H9 (cell line): ENCODE results near the gene MAP2. TPM values are rescaled to one million over a fixed set of nuclear protein-coding genes. Genes with fewer than 3 reads are reported as not detected.

Experiments used
- DNase-seq: peaks from one replicate; pipeline ENCODE4 v3.0.0-alpha.2; 2017
- H2AFZ ChIP-seq: one replicate; pipeline ENCODE4 v1.6.1; 2013; ENCODE audit warnings: mild to moderate bottlenecking, low read length, control low read depth, moderate library complexity
- H2AK5ac ChIP-seq: 2 replicates; pipeline ENCODE4 v1.6.1; 2013; ENCODE audit warnings: low read length, control low read depth, mixed read lengths; ENCODE audit not compliant: insufficient read length
- H2BK120ac ChIP-seq: one replicate; pipeline ENCODE4 v1.6.1; 2013; ENCODE audit warnings: low read depth, mild to moderate bottlenecking, low read length, control low read depth, inconsistent platforms; ENCODE audit not compliant: poor library complexity, severe bottlenecking
- H2BK12ac ChIP-seq: 2 replicates; pipeline ENCODE4 v1.6.1; 2013; ENCODE audit warnings: low read length, control low read depth, mixed read lengths, low read depth; ENCODE audit not compliant: insufficient read length
- H2BK15ac ChIP-seq: 2 replicates; pipeline ENCODE4 v1.6.1; 2013; ENCODE audit warnings: low read depth, low read length, control low read depth
- H2BK20ac ChIP-seq: one replicate; pipeline ENCODE4 v1.6.1; 2013; ENCODE audit warnings: low read depth, mild to moderate bottlenecking, low read length, control low read depth, inconsistent platforms; ENCODE audit not compliant: poor library complexity, severe bottlenecking
- H2BK5ac ChIP-seq: 2 replicates; pipeline ENCODE4 v1.6.1; 2013; ENCODE audit warnings: low read length, control low read depth, mixed read lengths; ENCODE audit not compliant: insufficient read length
- H3K14ac ChIP-seq: 2 replicates; pipeline ENCODE4 v1.6.1; 2013; ENCODE audit warnings: low read length, control low read depth; ENCODE audit not compliant: insufficient read depth
- H3K18ac ChIP-seq: 2 replicates; pipeline ENCODE4 v1.6.1; 2013; ENCODE audit warnings: low read depth, mild to moderate bottlenecking, mixed read lengths, low read length, control low read depth; ENCODE audit not compliant: insufficient read length
- H3K23ac ChIP-seq: 2 replicates; pipeline ENCODE4 v1.6.1; 2013; ENCODE audit warnings: low read length, control low read depth, mixed read lengths, low read depth; ENCODE audit not compliant: insufficient read length
- H3K23me2 ChIP-seq: 2 replicates; pipeline ENCODE4 v1.6.1; 2013; ENCODE audit warnings: low read depth, mild to moderate bottlenecking, mixed read lengths, low read length, control low read depth; ENCODE audit not compliant: insufficient read length, poor library complexity, severe bottlenecking
- H3K27ac ChIP-seq: 2 replicates; pipeline ENCODE4 v1.5.1; 2013; ENCODE audit warnings: low read length, control low read depth, mixed read lengths, low read depth; ENCODE audit not compliant: insufficient read length
- H3K27me3 ChIP-seq: 2 replicates; pipeline ENCODE4 v1.6.1; 2013; ENCODE audit warnings: low read length, control low read depth, inconsistent platforms; ENCODE audit not compliant: insufficient read depth
- H3K4ac ChIP-seq: 2 replicates; pipeline ENCODE4 v1.6.1; 2013; ENCODE audit warnings: low read depth, mild to moderate bottlenecking, control low read depth, inconsistent platforms, low read length, moderate library complexity
- H3K4me1 ChIP-seq: 2 replicates; pipeline ENCODE4 v1.6.1; 2013; ENCODE audit warnings: low read length, control low read depth, inconsistent platforms; ENCODE audit not compliant: insufficient read depth
- H3K4me2 ChIP-seq: 2 replicates; pipeline ENCODE4 v1.6.1; 2013; ENCODE audit warnings: low read length, control low read depth, mixed read lengths; ENCODE audit not compliant: insufficient read length, insufficient read depth
- H3K56ac ChIP-seq: 2 replicates; pipeline ENCODE4 v1.6.1; 2013; ENCODE audit warnings: low read depth, mild to moderate bottlenecking, mixed read lengths, low read length, control low read depth; ENCODE audit not compliant: insufficient read length
- H3K79me1 ChIP-seq: 2 replicates; pipeline ENCODE4 v1.6.1; 2013; ENCODE audit warnings: low read depth, mild to moderate bottlenecking, moderate library complexity, low read length, control low read depth, inconsistent platforms; ENCODE audit not compliant: insufficient read depth, poor library complexity, severe bottlenecking
- H3K79me2 ChIP-seq: 2 replicates; pipeline ENCODE4 v1.6.1; 2013; ENCODE audit warnings: low read length, control low read depth, inconsistent platforms; ENCODE audit not compliant: insufficient read depth
- H3K9ac ChIP-seq: 2 replicates; pipeline ENCODE4 v1.6.1; 2013; ENCODE audit warnings: low read length, control low read depth, mixed read lengths; ENCODE audit not compliant: insufficient read length; ENCODE audit errors: extremely low read depth
- H3K9me3 ChIP-seq: one replicate; pipeline ENCODE4 v1.6.1; 2013; ENCODE audit warnings: low read depth, low read length, inconsistent platforms; ENCODE audit not compliant: control insufficient read depth
- H3T11ph ChIP-seq: one replicate; pipeline ENCODE4 v1.6.1; 2013; ENCODE audit warnings: mild to moderate bottlenecking, low read length, control low read depth, inconsistent platforms
- H4K20me1 ChIP-seq: one replicate; pipeline ENCODE4 v1.6.1; 2013; ENCODE audit not compliant: control insufficient read depth, insufficient read length, insufficient read depth
- H4K5ac ChIP-seq: 2 replicates; pipeline ENCODE4 v1.6.1; 2013; ENCODE audit warnings: low read depth, mild to moderate bottlenecking, mixed read lengths, low read length, control low read depth; ENCODE audit not compliant: insufficient read length
- H4K8ac ChIP-seq: replicated peaks from 2 replicates; pipeline ENCODE4 v1.6.1; 2013; ENCODE audit warnings: low read length, control low read depth, mixed read lengths, low read depth; ENCODE audit not compliant: insufficient read length
- H4K91ac ChIP-seq: 2 replicates; pipeline ENCODE4 v1.6.1; 2013; ENCODE audit warnings: low read depth, mild to moderate bottlenecking, moderate library complexity, mixed read lengths, low read length, control low read depth; ENCODE audit not compliant: insufficient read length
- H3K27ac Mint-ChIP-seq, 3 experiments: 2 replicates in 2 of 3; 3 replicates in 1 of 3; pipeline ENCODE4 v1.8.0; 2020 to 2021; ENCODE audit warnings: mixed read lengths in 3 of 3, mild to moderate bottlenecking in 1 of 3, moderate library complexity in 1 of 3
- H3K27me3 Mint-ChIP-seq: 2 replicates; pipeline ENCODE4 v1.8.0; 2021; ENCODE audit warnings: low read depth, mild to moderate bottlenecking, moderate library complexity, mixed read lengths
- H3K36me3 Mint-ChIP-seq, 3 experiments: 2 replicates in 2 of 3; 3 replicates in 1 of 3; pipeline ENCODE4 v1.8.0; 2020 to 2021; ENCODE audit warnings: low read depth in 3 of 3, mixed read lengths in 3 of 3; ENCODE audit not compliant: insufficient read depth in 1 of 3
- H3K4me1 Mint-ChIP-seq, 2 experiments: 2 replicates each; pipeline ENCODE4 v1.8.0; 2020; ENCODE audit warnings: mixed read lengths in 2 of 2
- H3K4me3 Mint-ChIP-seq, 2 experiments: 2 replicates in 1 of 2; 3 replicates in 1 of 2; pipeline ENCODE4 v1.8.0; 2020 to 2021; ENCODE audit warnings: mild to moderate bottlenecking in 2 of 2, mixed read lengths in 2 of 2, moderate library complexity in 1 of 2
- H3K9me3 Mint-ChIP-seq, 2 experiments: 2 replicates in 1 of 2; 3 replicates in 1 of 2; pipeline ENCODE4 v1.8.0; 2020; ENCODE audit warnings: mild to moderate bottlenecking in 2 of 2, mixed read lengths in 2 of 2, moderate library complexity in 1 of 2
- CTCF ChIP-seq: fragments of 200-600 bp; sonication (generic); conservative IDR thresholded peaks from 3 replicates; pipeline ENCODE4 v1.8.0; 2021; ENCODE audit warnings: antibody characterized with exemption, mild to moderate bottlenecking
- WGBS: extraction: QIAGEN DNeasy Blood & Tissue Kit; methylation state at CpG from one replicate; pipeline ENCODE4 v1.1.7; 2013; ENCODE audit warnings: missing lambda C conversion rate, low lambda C conversion rate, mixed read lengths; ENCODE audit not compliant: insufficient read length; ENCODE audit errors: extremely low coverage; 5-methylcytosine and 5-hydroxymethylcytosine counted together
- total RNA-seq: library from RNA; stranded (reverse); gene quantifications from 2 replicates; pipeline ENCODE4 v1.2.1, GENCODE V29; 2021

Gene MAP2
- total RNA-seq, 1 experiment from 2014 or later = 0.87 TPM

- no peaks in the 10 kb centered on the region for H3K36me3 Mint-ChIP-seq
- Histone ChIP-seq H3K4ac (no peak overlapping the region), H3K56ac (no peak overlapping the region), H3K79me1 (no peaks in the 10 kb centered on the region), H3K27me3 (no peaks in the 10 kb centered on the region), H2BK120ac (no peak overlapping the region), H2BK15ac (no peak overlapping the region), H3K18ac (no peak overlapping the region), H3K79me2 (no peaks in the 10 kb centered on the region), H4K91ac (no peak overlapping the region), H3K23ac (no peak overlapping the region), H3K14ac (no peak overlapping the region), H3K9me3 (no peaks in the 10 kb centered on the region), H2BK12ac (no peak overlapping the region), H3K4me1 (no peaks in the 10 kb centered on the region), H2AK5ac (no peak overlapping the region), H2BK20ac (no peak overlapping the region), H4K20me1 (no peaks in the 10 kb centered on the region), H2BK5ac (no peak overlapping the region), H3T11ph (no peak overlapping the region), H4K8ac (no peak overlapping the region), H4K5ac (no peak overlapping the region), H3K27ac (no peak overlapping the region), H3K23me2 (no peaks in the 10 kb centered on the region), H2AFZ (no peak overlapping the region), H3K4me2 (no peak overlapping the region), H3K9ac (no peak overlapping the region)
- peaks cover 2% of the 10 kb centered on the region for H3K27me3 Mint-ChIP-seq
- peaks cover 0 to 10% of the 10 kb centered on the region in 2 experiments; a peak in 3 of 4 replicates for H3K4me1 Mint-ChIP-seq
- H3K27ac Mint-ChIP-seq = no peak overlapping the region
- DNase-seq = no peak
- H3K4me3 Mint-ChIP-seq = no peak overlapping the region
- no CpG with 5 or more reads among the region's 2 CpGs for WGBS
- H3K9me3 Mint-ChIP-seq = no peaks in the 10 kb centered on the region
- TF ChIP-seq CTCF = no peak
Observed at GRCh38 chr2:209638346-209638745, 214.5 kb downstream of the MAP2 start.
